ENCODE measurements around the gene CLDND1.

DNA sequence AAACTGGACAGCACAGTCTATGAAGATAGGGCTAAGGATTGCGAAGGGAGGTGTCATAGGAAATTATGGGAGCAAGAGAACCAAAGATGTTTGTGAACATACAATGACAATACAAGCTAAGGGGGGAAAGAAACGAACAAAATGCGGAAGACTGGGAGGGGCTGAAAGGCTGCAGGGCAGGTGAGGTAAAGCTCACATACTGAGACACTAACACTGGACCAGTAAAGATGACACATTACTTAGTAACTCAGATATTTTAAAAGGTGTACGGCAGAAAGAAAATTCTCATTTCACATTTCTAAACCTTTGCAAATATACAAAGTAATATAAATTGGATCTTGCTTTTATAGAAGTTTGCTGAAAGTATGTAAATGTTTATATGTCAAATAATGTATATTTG lies 10.1 kb downstream of the CLDND1 start:
- TF ChIP-seq, protein P1, sequence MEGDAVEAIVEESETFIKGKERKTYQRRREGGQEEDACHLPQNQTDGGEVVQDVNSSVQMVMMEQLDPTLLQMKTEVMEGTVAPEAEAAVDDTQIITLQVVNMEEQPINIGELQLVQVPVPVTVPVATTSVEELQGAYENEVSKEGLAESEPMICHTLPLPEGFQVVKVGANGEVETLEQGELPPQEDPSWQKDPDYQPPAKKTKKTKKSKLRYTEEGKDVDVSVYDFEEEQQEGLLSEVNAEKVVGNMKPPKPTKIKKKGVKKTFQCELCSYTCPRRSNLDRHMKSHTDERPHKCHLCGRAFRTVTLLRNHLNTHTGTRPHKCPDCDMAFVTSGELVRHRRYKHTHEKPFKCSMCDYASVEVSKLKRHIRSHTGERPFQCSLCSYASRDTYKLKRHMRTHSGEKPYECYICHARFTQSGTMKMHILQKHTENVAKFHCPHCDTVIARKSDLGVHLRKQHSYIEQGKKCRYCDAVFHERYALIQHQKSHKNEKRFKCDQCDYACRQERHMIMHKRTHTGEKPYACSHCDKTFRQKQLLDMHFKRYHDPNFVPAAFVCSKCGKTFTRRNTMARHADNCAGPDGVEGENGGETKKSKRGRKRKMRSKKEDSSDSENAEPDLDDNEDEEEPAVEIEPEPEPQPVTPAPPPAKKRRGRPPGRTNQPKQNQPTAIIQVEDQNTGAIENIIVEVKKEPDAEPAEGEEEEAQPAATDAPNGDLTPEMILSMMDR (IDR thresholded peaks at IDR 0.05): no peak
- no peak for TF ChIP-seq EZH2 (IDR thresholded peaks at IDR 0.05; ENCODE audit: borderline replicate concordance, insufficient read depth, low read depth, low read length, poor library complexity, severe bottlenecking)

Measured in B cell (primary cell).